Ascending aorta (tissue), 2 donors: ENCODE results near the gene GABPB2. TPM values are rescaled to one million over a fixed set of nuclear protein-coding genes. Genes with fewer than 3 reads are reported as not detected.
A peak's percentile ranks its signal among the peaks of the same experiment; 100 is the strongest.

ENCODE experiments used
- DNase-seq, 2 donors: peaks; one replicate each; pipeline ENCODE4 v3.0.0-alpha.2; 2019; ENCODE audit warnings: low spot score in 2 of 2
- H3K27ac ChIP-seq, 2 donors: fragments of 200-600 bp; sonication (generic); one replicate each; pipeline ENCODE4 v1.5.1; 2016 to 2017; ENCODE audit warnings: mild to moderate bottlenecking in 1 of 2
- H3K27me3 ChIP-seq: fragments of 200-600 bp; sonication (generic); one replicate; pipeline ENCODE4 v1.5.1; 2017
- H3K36me3 ChIP-seq, 2 donors: fragments of 200-600 bp; sonication (generic); one replicate each; pipeline ENCODE4 v1.5.1; 2016
- H3K4me1 ChIP-seq, 2 donors: fragments of 200-600 bp; sonication (generic); one replicate each; pipeline ENCODE4 v1.5.1; 2016 to 2017; ENCODE audit warnings: mild to moderate bottlenecking in 1 of 2
- H3K4me3 ChIP-seq, 2 donors: fragments of 200-600 bp; sonication (generic); one replicate each; pipeline ENCODE4 v1.5.1; 2016 to 2017; ENCODE audit warnings: mild to moderate bottlenecking in 1 of 2
- H3K9me3 ChIP-seq, 2 donors: fragments of 200-600 bp; sonication (generic); one replicate each; pipeline ENCODE4 v1.5.1; 2016
- intact Hi-C: fragments of 100-400 bp; cut with DNase I; formaldehyde crosslinking; loops from one replicate; pipeline ENCODE4 v1.15.1; 2023
- total RNA-seq: library from RNA; depleted of rRNA; stranded (reverse); fragments of >200 nt; gene quantifications from one replicate; pipeline ENCODE4 v1.1.0, GENCODE V29; 2016
- TF ChIP-seq, protein P1 (sequence below), 3 experiments: fragments of 200-600 bp in 2 of 3; fragments of 450-650 bp in 1 of 3; sonication (generic) in 2 of 3; IDR thresholded peaks; one replicate each; pipeline ENCODE4 v1.5.1; 2016 to 2019; ENCODE audit warnings: antibody characterized with exemption in 3 of 3, mild to moderate bottlenecking in 1 of 3, moderate library complexity in 1 of 3

GABPB2 gene
- total RNA-seq, 1 donor from 2014 or later: 3.7 TPM

DNA sequence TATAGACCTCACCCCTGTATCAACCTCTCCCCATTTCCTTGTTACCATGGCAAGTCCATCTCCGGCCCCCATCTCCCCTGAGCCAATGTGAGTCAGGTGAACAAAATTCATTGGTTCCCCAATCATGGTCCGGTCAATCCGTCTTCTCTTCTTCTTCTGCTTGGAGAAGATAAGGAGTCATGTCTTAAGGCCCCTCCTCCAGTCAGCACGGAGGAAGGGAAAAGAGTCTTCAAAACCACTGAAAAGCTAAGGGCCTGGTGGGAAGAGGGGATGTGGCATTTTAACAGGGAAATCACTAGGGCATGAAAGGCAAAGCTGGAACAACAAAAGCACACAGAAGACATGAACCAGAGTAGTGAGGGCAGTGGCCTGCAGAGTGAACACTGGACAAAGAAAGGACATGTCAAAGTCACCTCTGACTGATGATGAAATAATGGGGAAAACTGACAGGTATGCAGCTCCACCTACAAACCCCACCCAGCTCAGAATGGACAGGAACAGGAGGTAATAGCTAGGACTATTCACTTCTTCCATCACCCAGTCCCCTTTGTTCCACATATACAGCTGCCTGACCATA is 15.5 kb upstream of the GABPB2 start:
- no peak overlapping the region for H3K4me3 ChIP-seq
- no peak for DNase-seq
- H3K4me1 ChIP-seq: peaks cover 0 to 24% of the 10 kb centered on the region in 2 donors
- H3K27ac ChIP-seq: peak overlapping the region; percentile 71 to 96
- no peaks in the 10 kb centered on the region for H3K9me3 ChIP-seq
- intact Hi-C loops: loop anchor here (5.0 kb wide), 1 partner anchor 178 kb away; the partner anchor contains the start of gene ARNT
- H3K36me3 ChIP-seq: peaks cover 45 to 53% of the 10 kb centered on the region in 2 donors
- H3K27me3 ChIP-seq: no peaks in the 10 kb centered on the region
- TF ChIP-seq, protein P1, sequence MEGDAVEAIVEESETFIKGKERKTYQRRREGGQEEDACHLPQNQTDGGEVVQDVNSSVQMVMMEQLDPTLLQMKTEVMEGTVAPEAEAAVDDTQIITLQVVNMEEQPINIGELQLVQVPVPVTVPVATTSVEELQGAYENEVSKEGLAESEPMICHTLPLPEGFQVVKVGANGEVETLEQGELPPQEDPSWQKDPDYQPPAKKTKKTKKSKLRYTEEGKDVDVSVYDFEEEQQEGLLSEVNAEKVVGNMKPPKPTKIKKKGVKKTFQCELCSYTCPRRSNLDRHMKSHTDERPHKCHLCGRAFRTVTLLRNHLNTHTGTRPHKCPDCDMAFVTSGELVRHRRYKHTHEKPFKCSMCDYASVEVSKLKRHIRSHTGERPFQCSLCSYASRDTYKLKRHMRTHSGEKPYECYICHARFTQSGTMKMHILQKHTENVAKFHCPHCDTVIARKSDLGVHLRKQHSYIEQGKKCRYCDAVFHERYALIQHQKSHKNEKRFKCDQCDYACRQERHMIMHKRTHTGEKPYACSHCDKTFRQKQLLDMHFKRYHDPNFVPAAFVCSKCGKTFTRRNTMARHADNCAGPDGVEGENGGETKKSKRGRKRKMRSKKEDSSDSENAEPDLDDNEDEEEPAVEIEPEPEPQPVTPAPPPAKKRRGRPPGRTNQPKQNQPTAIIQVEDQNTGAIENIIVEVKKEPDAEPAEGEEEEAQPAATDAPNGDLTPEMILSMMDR (IDR thresholded peaks at IDR 0.05): no peak

DNA sequence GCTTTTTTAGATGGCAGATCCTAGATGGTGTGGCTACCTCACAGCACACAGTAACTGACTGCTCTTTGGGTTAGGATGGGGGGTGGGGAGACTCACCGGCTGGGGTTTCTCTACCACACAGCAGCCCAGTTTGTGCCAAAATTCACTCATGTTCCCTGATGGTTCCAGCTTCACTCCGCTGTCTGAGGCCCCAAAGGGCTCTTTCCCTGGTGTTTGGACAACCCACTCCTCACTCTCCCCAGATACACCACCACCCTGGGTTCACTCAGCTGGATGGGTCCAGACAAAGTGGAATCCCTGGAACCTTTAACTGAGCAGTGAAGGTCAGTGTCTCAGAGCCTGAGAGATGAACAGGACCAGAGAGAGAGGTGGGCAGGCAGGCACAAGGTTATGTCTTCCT is 15.0 kb upstream of the GABPB2 start:
- Histone ChIP-seq H3K4me3 (no peak overlapping the region), H3K27ac (peak overlapping the region; percentile 71 to 96), H3K27me3 (no peaks in the 10 kb centered on the region), H3K4me1 (peaks cover 0 to 24% of the 10 kb centered on the region in 2 donors), H3K9me3 (no peaks in the 10 kb centered on the region), H3K36me3 (peaks cover 45 to 53% of the 10 kb centered on the region in 2 donors)
- TF ChIP-seq, protein P1 (IDR thresholded peaks at IDR 0.05): no peak
- DNase-seq: no peak
- intact Hi-C loops: loop anchor here (5.0 kb wide), 1 partner anchor 178 kb away; the partner anchor contains the start of gene ARNT

DNA sequence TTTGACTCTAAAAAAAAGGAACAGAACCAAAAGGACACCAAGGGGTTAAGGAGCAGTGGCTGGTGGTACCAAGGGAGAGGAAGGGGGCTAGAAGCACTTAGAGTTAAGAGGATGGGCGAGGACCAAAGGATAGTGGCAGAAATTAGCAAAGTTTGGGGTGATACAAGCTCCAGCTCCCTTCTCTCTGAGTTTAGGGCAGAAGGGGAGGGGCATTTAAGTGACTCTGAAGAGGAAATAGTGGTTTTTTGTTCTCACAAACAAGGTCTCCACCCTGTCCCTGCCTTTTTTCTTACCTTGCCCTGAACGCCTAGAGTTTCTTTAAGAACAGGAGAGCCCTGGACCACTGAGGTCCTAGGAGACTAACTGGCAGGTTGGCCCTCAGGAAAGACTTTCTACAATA is 14.4 kb upstream of the GABPB2 start:
- no peak for DNase-seq
- Histone ChIP-seq H3K4me1 (peaks cover 0 to 26% of the 10 kb centered on the region in 2 donors), H3K4me3 (peak overlapping the region in 1 of 2 donors; percentile 15), H3K36me3 (peaks cover 45 to 53% of the 10 kb centered on the region in 2 donors), H3K27ac (peak overlapping the region; percentile 71 to 96), H3K27me3 (no peaks in the 10 kb centered on the region), H3K9me3 (no peaks in the 10 kb centered on the region)
- intact Hi-C loops: loop anchor here (5.0 kb wide), 1 partner anchor 179 kb away; the partner anchor contains the start of gene ARNT
- TF ChIP-seq, protein P1 (IDR thresholded peaks at IDR 0.05): no peak

GRCh38 chr1:151058692-151059091 is 11.9 kb upstream of the GABPB2 start:
- intact Hi-C loops: loop anchor here (1.0 to 5.0 kb wide), 4 partner anchors 12 to 181 kb away; partner anchors contain the start of genes ARNT, GABPB2 and PRUNE1
- DNase-seq: no peak
- H3K9me3 ChIP-seq: no peaks in the 10 kb centered on the region
- peaks cover 0 to 37% of the 10 kb centered on the region in 2 donors for H3K4me1 ChIP-seq
- no peaks in the 10 kb centered on the region for H3K27me3 ChIP-seq
- TF ChIP-seq, protein P1 (IDR thresholded peaks at IDR 0.05): no peak
- H3K36me3 ChIP-seq: peaks cover 25 to 31% of the 10 kb centered on the region in 2 donors
- peak overlapping the region; percentile 83 to 93 for H3K4me3 ChIP-seq
- H3K27ac ChIP-seq: peak overlapping the region; percentile 96

- Histone ChIP-seq H3K27me3 (no peaks in the 10 kb centered on the region), H3K27ac (peak within 1 kb of the TSS; percentile 96), H3K4me3 (peak within 1 kb of the TSS; percentile 83 to 93), H3K9me3 (no peaks in the 10 kb centered on the region), H3K36me3 (peaks cover 18 to 24% of the 10 kb centered on the region in 2 donors), H3K4me1 (peaks cover 0 to 37% of the 10 kb centered on the region in 2 donors)
- intact Hi-C loops: loop anchor here (1.0 to 5.0 kb wide), 4 partner anchors 11 to 182 kb away; partner anchors contain the start of genes ARNT, GABPB2 and PRUNE1
- DNase-seq: peak in 1 of 2 donors; percentile 92
- TF ChIP-seq, protein P1 (IDR thresholded peaks at IDR 0.05): peak; percentile 75 to 96 (median 89)
Observed at GRCh38 chr1:151059109-151060006, 11.2 kb upstream of the GABPB2 start, which contains the start of gene CDC42SE1. TSS of gene CDC42SE1 (minus strand) at chr1:151059622. CDS start at chr1:151055730, 3,892 bp downstream.
